SJSA1 (cell line): ENCODE measurements around the gene PCSK6. TPM values are rescaled to one million over a fixed set of nuclear protein-coding genes. Genes with fewer than 3 reads are reported as not detected.
"Not testable (repeated sequence)": the region's sequence is repeated elsewhere in the genome, so short reads cannot be mapped to it uniquely, and the experiment has no call there.

Experiments used
- DNase-seq, 2 experiments: peaks; one replicate each; pipeline ENCODE4 v3.0.0-alpha.2; 2015 to 2020; ENCODE audit warnings: low spot score in 2 of 2, low read depth in 1 of 2
- H3K27ac ChIP-seq: fragments of 250-450 bp; sonication (Bioruptor Pico); 2 replicates; pipeline ENCODE4 v1.5.1; 2020; ENCODE audit warnings: mild to moderate bottlenecking, moderate library complexity
- H3K27me3 ChIP-seq: fragments of 250-450 bp; sonication (Bioruptor Pico); replicated peaks from 2 replicates; pipeline ENCODE4 v1.5.1; 2020; ENCODE audit warnings: mild to moderate bottlenecking, moderate library complexity
- H3K36me3 ChIP-seq: fragments of 250-450 bp; sonication (Bioruptor Pico); 2 replicates; pipeline ENCODE4 v1.5.1; 2020; ENCODE audit warnings: mild to moderate bottlenecking
- H3K4me1 ChIP-seq: fragments of 250-450 bp; sonication (Bioruptor Pico); replicated peaks from 2 replicates; pipeline ENCODE4 v1.6.1; 2021; ENCODE audit warnings: mild to moderate bottlenecking
- H3K4me3 ChIP-seq: fragments of 250-450 bp; sonication (Bioruptor Pico); 2 replicates; pipeline ENCODE4 v1.5.1; 2020; ENCODE audit warnings: mild to moderate bottlenecking
- H3K9me3 ChIP-seq: fragments of 250-450 bp; sonication (Bioruptor Pico); replicated peaks from 2 replicates; pipeline ENCODE4 v1.5.1; 2020; ENCODE audit warnings: mild to moderate bottlenecking
- total RNA-seq: library from RNA; depleted of rRNA; stranded (reverse); fragments of >200 nt; shearing (Covaris generic); gene quantifications from 2 replicates; pipeline ENCODE4 v1.2.3, GENCODE V29; 2014

Gene PCSK6
- total RNA-seq, 1 experiment from 2014 or later = 1.7 TPM

DNA sequence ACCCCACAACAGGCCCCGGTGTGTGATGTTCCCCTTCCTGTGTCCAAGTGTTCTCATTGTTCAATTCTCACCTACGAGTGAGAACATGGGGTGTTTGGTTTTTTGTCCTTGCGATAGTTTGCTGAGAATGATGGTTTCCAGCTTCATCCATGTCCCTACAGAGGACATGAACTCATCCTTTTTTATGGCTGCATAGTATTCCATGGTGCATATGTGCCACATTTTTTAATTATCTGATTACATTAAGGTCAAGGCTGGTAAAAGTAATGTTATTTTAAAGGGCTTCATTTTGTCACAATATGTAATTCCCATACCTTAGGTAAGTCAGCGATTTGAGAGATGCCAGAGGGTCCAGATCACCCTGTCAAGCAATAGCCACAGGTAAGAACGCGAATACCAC is 202.2 kb downstream of the PCSK6 start:
- H3K27ac ChIP-seq, H3K4me1 ChIP-seq: not testable (repeated sequence)

DNA sequence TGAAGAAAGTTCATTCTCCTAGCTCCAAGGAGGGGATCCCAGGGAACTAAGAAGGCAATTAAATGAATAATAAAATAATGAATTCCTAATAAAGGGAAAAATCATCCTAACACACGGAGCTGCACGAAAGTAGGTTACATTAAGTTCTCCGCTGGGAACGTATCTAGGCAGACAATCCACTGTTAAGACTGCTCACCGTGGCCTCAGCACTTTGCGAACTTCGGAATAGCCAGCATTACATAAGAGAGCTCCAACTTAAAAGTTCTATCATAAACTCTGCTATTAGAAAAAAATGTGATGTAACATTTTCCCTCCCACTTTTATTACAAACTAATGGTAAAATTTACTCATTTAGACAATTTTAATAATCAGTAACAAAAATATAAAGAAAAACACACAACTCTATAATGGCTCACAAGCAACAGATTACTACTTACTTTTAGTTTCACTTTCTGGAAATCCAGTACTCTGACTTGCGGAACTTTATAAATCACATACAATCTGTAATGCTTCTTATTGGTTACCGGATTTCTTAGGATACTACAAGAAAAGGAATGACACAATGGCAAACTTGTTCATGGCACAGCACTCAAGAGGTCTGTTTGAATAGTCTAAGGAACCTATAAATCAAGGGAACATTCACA is 202.9 kb downstream of the PCSK6 start:
- no peak overlapping the region for H3K4me3 ChIP-seq
- peaks cover 5% of the 10 kb centered on the region; the same call in 1 of the 2 replicates for H3K4me1 ChIP-seq
- no peak for DNase-seq
- H3K27ac ChIP-seq = no peak overlapping the region
- no peaks in the 10 kb centered on the region for H3K27me3 ChIP-seq
- no peaks in the 10 kb centered on the region for H3K9me3 ChIP-seq
- peaks cover 89% of the 10 kb centered on the region for H3K36me3 ChIP-seq

More for the DNA sequence above, 202.2 kb downstream of the PCSK6 start:
- H3K4me3 ChIP-seq, H3K9me3 ChIP-seq, H3K27me3 ChIP-seq, DNase-seq: not testable (repeated sequence)
- peaks cover 89% of the 10 kb centered on the region for H3K36me3 ChIP-seq

DNA sequence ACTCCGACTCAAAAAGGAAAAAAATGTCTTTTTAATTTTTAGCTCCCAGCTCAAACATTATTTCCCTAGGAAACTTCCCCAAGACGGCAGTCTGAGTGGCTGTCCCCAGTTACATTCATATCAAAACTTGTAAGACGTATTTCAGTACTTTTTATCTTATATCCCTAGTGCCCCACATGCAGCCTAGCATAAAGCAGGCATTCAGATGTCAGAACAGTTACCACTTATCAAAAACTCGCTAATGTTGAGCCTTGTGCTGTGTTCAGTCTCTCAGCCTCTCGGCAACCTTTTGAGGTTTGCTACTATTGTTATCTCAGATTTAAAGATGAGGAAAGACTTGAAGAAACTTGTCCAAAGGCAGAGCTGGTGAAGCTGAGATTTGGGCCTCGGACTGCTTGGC is 205.6 kb downstream of the PCSK6 start:
- no peaks in the 10 kb centered on the region for H3K4me1 ChIP-seq
- H3K4me3 ChIP-seq = no peak overlapping the region
- H3K9me3 ChIP-seq = no peaks in the 10 kb centered on the region
- H3K27ac ChIP-seq = no peak overlapping the region
- H3K36me3 ChIP-seq = peaks cover 90% of the 10 kb centered on the region
- DNase-seq = no peak
- no peaks in the 10 kb centered on the region for H3K27me3 ChIP-seq

DNA sequence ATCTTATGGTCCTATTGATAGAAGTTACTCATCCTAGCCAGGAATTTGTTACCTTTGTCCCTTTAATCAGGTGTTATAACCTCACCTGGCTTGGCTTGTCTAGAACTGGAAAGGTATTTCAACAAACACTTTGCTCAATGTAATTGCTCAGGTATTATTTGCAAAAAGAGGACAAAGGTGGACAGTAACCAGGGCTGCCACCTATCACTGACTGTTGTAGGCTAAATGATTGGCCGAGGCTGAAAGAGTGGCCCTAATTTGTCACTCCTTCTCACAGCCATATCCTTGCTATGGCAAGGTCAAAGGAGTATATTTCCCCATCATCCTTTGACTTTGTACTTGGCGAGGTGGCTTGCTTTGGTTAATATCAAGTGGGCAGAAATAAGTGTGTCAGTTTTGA is 209.5 kb downstream of the PCSK6 start:
- Histone ChIP-seq H3K4me1 (peaks cover 5% of the 10 kb centered on the region), H3K4me3 (no peak overlapping the region), H3K9me3 (no peaks in the 10 kb centered on the region), H3K27me3 (no peaks in the 10 kb centered on the region), H3K27ac (no peak overlapping the region), H3K36me3 (peaks cover 69% of the 10 kb centered on the region)
- DNase-seq = no peak

DNA sequence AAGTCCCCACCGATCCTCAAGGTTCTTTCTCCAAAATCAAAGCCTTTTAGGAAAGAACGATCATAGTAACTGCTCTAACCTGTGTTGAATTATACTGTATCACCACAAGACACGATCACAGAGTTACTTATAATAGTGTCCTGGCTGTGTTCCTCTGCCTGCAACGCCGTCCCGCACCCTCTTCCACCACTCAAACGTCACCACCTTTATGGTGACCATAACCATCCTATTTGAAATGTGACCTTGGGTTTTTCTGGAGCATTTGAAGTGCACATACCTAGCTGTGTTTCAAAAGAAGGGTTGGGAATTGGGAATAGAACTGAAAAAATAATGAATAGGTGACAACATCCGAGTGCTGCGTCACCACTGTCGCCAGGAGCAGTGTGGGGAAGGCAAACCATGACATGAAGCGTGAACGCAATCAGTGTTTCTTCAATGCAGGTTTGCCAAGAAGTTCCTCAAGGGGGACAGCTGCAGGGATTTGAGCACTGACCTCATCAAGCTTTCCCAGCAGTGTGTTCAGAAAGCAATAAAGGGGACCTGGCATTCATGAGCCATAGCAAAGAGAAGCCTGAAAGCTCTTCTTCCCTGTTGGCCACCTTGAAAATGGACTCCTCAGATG is 211.5 kb downstream of the PCSK6 start:
- Histone ChIP-seq H3K27ac (no peak overlapping the region), H3K4me3 (peak overlapping the region; percentile 94), H3K4me1 (peaks cover 5% of the 10 kb centered on the region), H3K27me3 (no peaks in the 10 kb centered on the region), H3K9me3 (no peaks in the 10 kb centered on the region), H3K36me3 (peaks cover 71% of the 10 kb centered on the region)
- DNase-seq = no peak

DNA sequence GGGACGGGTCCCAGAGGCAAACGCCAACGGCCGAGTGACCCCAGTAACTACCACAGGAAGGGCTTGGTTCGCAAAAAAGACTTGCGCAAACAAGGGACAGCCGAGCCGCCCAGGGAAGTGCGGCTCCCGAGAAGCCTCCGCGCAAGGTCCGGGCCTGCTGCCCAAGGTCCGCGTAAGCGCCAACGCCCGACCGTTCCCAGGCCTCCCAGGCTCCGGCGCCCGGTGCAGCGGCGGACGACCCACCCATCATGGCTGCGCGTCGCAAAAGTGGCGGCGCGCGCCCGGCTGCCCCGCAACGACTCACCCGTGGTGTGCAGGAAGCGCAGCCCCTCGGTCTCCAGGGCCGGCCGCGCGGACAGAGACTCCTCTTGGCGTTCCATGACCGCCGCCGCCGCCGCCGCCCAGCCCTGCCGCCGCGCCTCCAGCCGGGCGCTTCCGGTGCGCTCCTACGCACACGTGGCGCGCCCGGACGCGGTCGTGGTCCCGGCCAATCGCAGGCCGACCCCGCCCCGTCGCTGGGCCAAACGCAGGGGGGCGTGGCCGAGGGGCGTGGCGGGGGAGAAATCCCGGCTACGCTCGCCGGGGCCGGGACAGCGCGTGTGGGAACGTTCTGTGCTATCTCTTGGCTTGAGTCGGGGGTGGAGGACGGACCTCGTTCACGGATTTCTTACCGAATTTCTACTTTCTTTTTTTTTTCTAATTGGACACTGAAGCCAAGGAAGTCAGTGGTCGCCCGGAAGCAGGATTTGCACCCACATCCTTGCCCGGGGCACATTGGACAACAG is 212.3 kb downstream of the PCSK6 start, which contains the start of gene SELENOS:
TSS of gene SELENOS (minus strand) at position 448 of the 785 bp plus-strand sequence. CDS start at position 380, 68 bp downstream.
- H3K9me3 ChIP-seq = no peaks in the 10 kb centered on the region
- H3K4me1 ChIP-seq = peaks cover 5% of the 10 kb centered on the region
- H3K4me3 ChIP-seq = peak within 1 kb of the TSS; percentile 94
- peak within 1 kb of the TSS; percentile 73 for H3K27ac ChIP-seq
- peaks cover 71% of the 10 kb centered on the region for H3K36me3 ChIP-seq
- DNase-seq = peak; percentile 90
- no peaks in the 10 kb centered on the region for H3K27me3 ChIP-seq

DNA sequence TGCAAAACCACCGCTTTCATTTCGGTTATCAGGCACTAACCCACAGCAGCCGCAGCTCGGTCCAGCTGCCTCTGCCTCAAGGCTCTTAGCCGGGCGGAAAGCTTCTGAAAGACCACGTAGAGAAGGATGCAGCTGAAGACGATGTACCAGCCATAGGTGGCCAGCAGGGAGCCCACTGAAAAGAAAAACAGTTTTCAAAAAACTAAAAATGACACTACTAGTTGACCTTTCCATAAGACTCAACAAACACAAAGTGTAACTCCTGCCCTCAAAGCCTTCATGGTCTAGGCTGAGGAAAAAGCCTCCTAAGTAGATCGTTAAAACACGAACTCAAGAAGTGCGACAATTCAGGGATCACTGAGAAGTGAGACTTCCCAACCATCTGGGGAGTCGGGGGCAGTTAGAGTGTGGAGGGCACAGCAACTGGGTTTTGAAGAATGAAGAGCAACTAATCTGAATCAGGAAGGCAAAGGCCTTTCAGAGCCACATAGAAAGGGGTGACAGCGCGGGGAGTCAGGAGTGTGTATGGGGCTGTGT is 212.9 kb downstream of the PCSK6 start:
- Histone ChIP-seq H3K36me3 (peaks cover 71% of the 10 kb centered on the region), H3K27ac (peak overlapping the region; percentile 73), H3K27me3 (no peaks in the 10 kb centered on the region), H3K9me3 (no peaks in the 10 kb centered on the region), H3K4me3 (peak overlapping the region; percentile 94), H3K4me1 (peaks cover 5% of the 10 kb centered on the region)
- peak in 1 of 2 experiments; percentile 41 for DNase-seq

GRCh38 chr15:101275018-101275417 is 214.5 kb downstream of the PCSK6 start:
- Histone ChIP-seq H3K36me3 (peaks cover 71% of the 10 kb centered on the region), H3K9me3 (no peaks in the 10 kb centered on the region), H3K4me3 (no peak overlapping the region), H3K27me3 (no peaks in the 10 kb centered on the region), H3K4me1 (peaks cover 5% of the 10 kb centered on the region), H3K27ac (no peak overlapping the region)
- DNase-seq = no peak

DNA sequence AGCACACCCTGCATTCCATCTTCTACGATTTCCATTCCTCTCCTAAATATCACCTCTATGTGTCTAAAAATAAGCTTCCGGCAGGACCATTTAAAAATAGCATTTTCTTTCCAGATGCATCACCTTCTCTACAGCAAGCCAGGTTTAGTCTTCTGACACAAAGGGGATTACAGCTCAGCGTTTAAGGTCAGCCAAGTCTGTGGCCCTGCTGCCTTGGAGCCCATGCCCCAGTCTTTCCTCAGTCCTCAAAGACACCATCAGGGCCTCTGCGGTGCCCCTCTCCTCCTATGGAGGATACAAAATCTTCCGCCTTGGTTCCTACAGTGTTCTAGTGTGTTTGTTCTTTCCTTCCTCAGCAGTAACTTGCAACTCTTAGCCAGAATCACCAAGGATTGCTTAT is 216.0 kb downstream of the PCSK6 start:
- Histone ChIP-seq H3K27ac (no peak overlapping the region), H3K9me3 (no peaks in the 10 kb centered on the region), H3K27me3 (no peaks in the 10 kb centered on the region), H3K4me1 (peaks cover 7% of the 10 kb centered on the region), H3K4me3 (no peak overlapping the region), H3K36me3 (peaks cover 82% of the 10 kb centered on the region)
- no peak for DNase-seq

DNA sequence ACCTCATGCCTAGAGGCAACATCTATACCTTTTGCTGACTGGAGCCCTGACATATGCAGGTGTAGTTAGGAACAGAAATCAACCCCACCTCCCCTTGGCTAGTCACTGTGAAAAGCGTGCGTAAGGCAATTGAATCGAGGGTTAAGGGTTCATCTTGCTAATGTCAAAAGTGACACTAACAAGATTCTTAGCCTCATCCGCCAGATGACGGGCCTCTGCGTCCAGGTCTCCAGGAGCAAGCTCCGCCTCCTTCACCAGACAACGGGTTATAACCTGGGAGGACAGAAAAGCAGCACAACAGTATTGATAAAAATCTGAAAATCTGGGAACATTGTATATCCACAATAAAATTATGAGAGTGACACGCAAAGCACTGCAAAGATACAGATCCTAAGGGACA is 216.9 kb downstream of the PCSK6 start:
- H3K4me1 ChIP-seq = peaks cover 12% of the 10 kb centered on the region
- H3K9me3 ChIP-seq = no peaks in the 10 kb centered on the region
- no peaks in the 10 kb centered on the region for H3K27me3 ChIP-seq
- H3K4me3 ChIP-seq = no peak overlapping the region
- H3K36me3 ChIP-seq = peaks cover 87% of the 10 kb centered on the region
- H3K27ac ChIP-seq = no peak overlapping the region
- DNase-seq = no peak

DNA sequence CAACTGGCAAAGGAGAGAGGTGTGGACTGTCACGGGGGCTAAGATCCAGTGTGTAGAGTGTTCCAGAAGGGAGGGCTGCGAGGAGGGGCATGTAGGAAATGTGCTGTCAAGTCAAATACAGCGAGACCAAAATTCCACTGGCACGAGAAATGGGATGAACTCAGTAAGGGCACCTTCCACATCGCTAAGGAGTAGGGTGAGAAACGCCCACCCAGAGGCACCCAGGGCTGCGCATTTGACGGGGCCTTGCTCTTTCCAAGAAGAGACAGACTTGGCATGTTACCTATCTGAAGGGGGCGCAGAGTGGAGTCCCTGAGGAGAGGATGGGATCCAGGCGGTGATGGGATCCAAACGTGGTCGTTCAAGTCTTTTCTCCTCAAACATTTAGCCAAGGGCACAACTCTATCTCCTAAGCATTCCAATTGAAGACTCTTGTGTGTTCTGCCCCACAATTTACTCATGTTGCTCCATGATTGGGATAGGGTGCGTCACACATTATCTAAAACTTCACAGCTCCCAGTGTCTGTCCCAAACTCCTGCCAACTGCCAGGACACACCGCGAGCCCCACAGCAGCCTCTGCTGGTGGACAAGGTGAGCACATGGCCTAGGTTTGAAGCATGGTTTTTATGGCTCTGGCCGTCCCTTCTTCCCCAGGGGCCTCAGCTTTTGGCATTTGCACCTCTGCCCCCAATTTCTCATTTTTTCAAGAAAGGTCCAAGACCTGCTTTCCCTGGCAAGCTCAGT is 219.9 kb downstream of the PCSK6 start:
- H3K9me3 ChIP-seq = no peaks in the 10 kb centered on the region
- peaks cover 40% of the 10 kb centered on the region for H3K4me1 ChIP-seq
- H3K4me3 ChIP-seq = no peak overlapping the region
- H3K27ac ChIP-seq = no peak overlapping the region
- DNase-seq = no peak
- peaks cover 66% of the 10 kb centered on the region for H3K36me3 ChIP-seq
- no peaks in the 10 kb centered on the region for H3K27me3 ChIP-seq

GRCh38 chr15:101267320-101268104 is 222.0 kb downstream of the PCSK6 start:
- no peaks in the 10 kb centered on the region for H3K9me3 ChIP-seq
- H3K36me3 ChIP-seq = peaks cover 45% of the 10 kb centered on the region
- no peaks in the 10 kb centered on the region for H3K27me3 ChIP-seq
- H3K4me3 ChIP-seq = no peak overlapping the region
- peak; percentile 75 to 77 for DNase-seq
- H3K27ac ChIP-seq = peak overlapping the region; percentile 73
- H3K4me1 ChIP-seq = peaks cover 51% of the 10 kb centered on the region

DNA sequence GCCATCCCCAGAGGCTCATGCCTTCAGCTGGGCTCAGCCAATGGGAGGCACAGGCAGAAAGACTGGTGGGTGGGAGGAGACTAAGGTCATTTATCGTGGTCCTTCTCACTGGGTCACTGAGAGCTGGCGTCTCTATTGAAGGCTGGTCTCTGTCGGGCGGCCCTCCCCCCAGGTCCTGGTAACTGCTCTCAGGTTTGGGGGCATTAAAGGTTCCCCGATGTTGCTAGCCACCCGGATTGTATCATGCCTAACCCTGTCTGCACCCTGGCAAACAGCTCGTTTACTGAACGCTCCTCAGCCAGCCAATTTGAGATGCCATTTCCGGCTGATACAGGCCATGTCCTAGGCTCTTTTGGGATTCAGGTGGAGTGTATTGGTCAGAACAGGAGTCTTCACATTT is 222.7 kb downstream of the PCSK6 start:
- H3K9me3 ChIP-seq = no peaks in the 10 kb centered on the region
- no peaks in the 10 kb centered on the region for H3K27me3 ChIP-seq
- peaks cover 51% of the 10 kb centered on the region for H3K4me1 ChIP-seq
- H3K27ac ChIP-seq = peak overlapping the region; percentile 73
- no peak overlapping the region for H3K4me3 ChIP-seq
- peak in 1 of 2 experiments; percentile 31 for DNase-seq
- H3K36me3 ChIP-seq = peaks cover 38% of the 10 kb centered on the region
